ENCODE data around the gene DENND2D. TPM values are rescaled to one million over a fixed set of nuclear protein-coding genes. Genes with fewer than 3 reads are reported as not detected.

Gene DENND2D
- total and polyA plus RNA-seq, 9 of the 15 experiments (the other 6 are each of a cell fraction or from before 2014, with no cell fraction given): 0.08 to 0.44 (median 0.13) TPM; not detected in 6

- TF ChIP-seq CHAMP1 (IDR thresholded peaks at IDR 0.05): no peak
- peak; percentile 26 for TF ChIP-seq GABPB1 (CRISPR knock-in tag; IDR thresholded peaks at IDR 0.05)
- TF ChIP-seq MYC (IDR thresholded peaks at IDR 0.05; ENCODE audit: low read depth, low read length): peak; percentile 67
- TF ChIP-seq MYC (CRISPR knock-in tag; IDR thresholded peaks at IDR 0.05; ENCODE audit: borderline replicate concordance, low read depth): peak; percentile 43; the same call in 1 of the 2 replicates
- TF ChIP-seq FOS (IDR thresholded peaks at IDR 0.05; ENCODE audit: extremely low read depth, insufficient read length): peak; percentile 7
- peak; percentile 55 to 56; a peak in 2 of 4 replicates for TF ChIP-seq SIN3A (IDR thresholded peaks at IDR 0.05; ENCODE audit: borderline replicate concordance in 2 of 2, control insufficient read depth in 1 of 2, low read depth in 2 of 2, low read length in 2 of 2)
- TF ChIP-seq ZNF444 (CRISPR knock-in tag; IDR thresholded peaks at IDR 0.05): no peak
- no peak for TF ChIP-seq JUNB (CRISPR knock-in tag; conservative IDR thresholded peaks at IDR 0.05)
- no peak for TF ChIP-seq RBM14 (IDR thresholded peaks at IDR 0.05; ENCODE audit: borderline replicate concordance, insufficient read depth, low read depth, low read length)
- no peak for TF ChIP-seq NCOA1 (IDR thresholded peaks at IDR 0.05; ENCODE audit: low read depth)
- TF ChIP-seq ERF (CRISPR knock-in tag; IDR thresholded peaks at IDR 0.05): peak; percentile 49; the same call in 1 of the 2 replicates
- TF ChIP-seq TARDBP (IDR thresholded peaks at IDR 0.05): 0 out of 2 replicates have a peak, but pooled peaks have one; percentile 47
- no peak for TF ChIP-seq CBX2 (IDR thresholded peaks at IDR 0.05; ENCODE audit: insufficient read depth, low read length, poor library complexity, severe bottlenecking)
- TF ChIP-seq ILF3 (IDR thresholded peaks at IDR 0.05; ENCODE audit: borderline replicate concordance): no peak
- peak; percentile 73; the same call in 1 of the 2 replicates for TF ChIP-seq ESRRA (IDR thresholded peaks at IDR 0.05; ENCODE audit: borderline replicate concordance, low read depth)
- peak; percentile 90; the same call in 1 of the 2 replicates for TF ChIP-seq LARP7 (IDR thresholded peaks at IDR 0.05)
- no peak for TF ChIP-seq ZNF280A (IDR thresholded peaks at IDR 0.05; ENCODE audit: low read depth, partially characterized antibody)
- no peak for TF ChIP-seq HNRNPLL (IDR thresholded peaks at IDR 0.05; ENCODE audit: low read depth, low read length, poor library complexity, severe bottlenecking)
- TF ChIP-seq NBN (IDR thresholded peaks at IDR 0.05; ENCODE audit: low read depth): no peak; the same call in 1 of the 2 replicates
- TF ChIP-seq TFE3 (CRISPR knock-in tag; IDR thresholded peaks at IDR 0.05): no peak
- TF ChIP-seq ZBTB26 (CRISPR knock-in tag; IDR thresholded peaks at IDR 0.05): 0 out of 2 replicates have a peak, but pooled peaks have one; percentile 8
These were observed 60.3 kb downstream of the DENND2D start, which contains the start of the genes CEPT1 and DRAM2 (continued) for GRCh38 chr1:111139956-111140679.

Measured in K562 (cell line).